Epithelial cell of proximal tubule (primary cell): ENCODE measurements around the gene PDZRN3. TPM values are rescaled to one million over a fixed set of nuclear protein-coding genes. Genes with fewer than 3 reads are reported as not detected.

Source experiments
- DNase-seq: peaks from one replicate; pipeline ENCODE4 v3.0.0-alpha.2; 2011; ENCODE audit warnings: low read depth
- H3K4me3 ChIP-seq: 2 replicates; pipeline ENCODE4 v1.5.1; 2011; ENCODE audit warnings: low read depth, mild to moderate bottlenecking, low read length
- CTCF ChIP-seq: conservative IDR thresholded peaks from 2 replicates; pipeline ENCODE4 v1.5.1; 2012; ENCODE audit warnings: low read depth, mild to moderate bottlenecking, low read length
- total RNA-seq: library from RNA; depleted of rRNA; stranded (reverse); fragments of >200 nt; gene quantifications from 2 replicates; pipeline ENCODE4 v1.2.3, GENCODE V29; 2015

Gene PDZRN3
- total RNA-seq, 1 donor from 2014 or later: 0.17 TPM

- no peak for TF ChIP-seq CTCF
- no peak for DNase-seq
- H3K4me3 ChIP-seq: no peak overlapping the region
Observed at GRCh38 chr3:73604451-73604850, 20.3 kb downstream of the PDZRN3 start.

GRCh38 chr3:73603762-73604171 is 21.0 kb downstream of the PDZRN3 start:
- no peak for DNase-seq
- no peak overlapping the region for H3K4me3 ChIP-seq
- TF ChIP-seq CTCF: no peak

- DNase-seq: no peak
- H3K4me3 ChIP-seq: no peak overlapping the region
- no peak for TF ChIP-seq CTCF
Observed at GRCh38 chr3:73602170-73602569, 22.6 kb downstream of the PDZRN3 start.

GRCh38 chr3:73601481-73601880 is 23.3 kb downstream of the PDZRN3 start:
- TF ChIP-seq CTCF: no peak
- no peak for DNase-seq
- no peak overlapping the region for H3K4me3 ChIP-seq

- DNase-seq: no peak
- no peak for TF ChIP-seq CTCF
Observed at GRCh38 chr3:73601011-73601410, 23.7 kb downstream of the PDZRN3 start.

GRCh38 chr3:73600293-73600938 is 24.3 kb downstream of the PDZRN3 start:
- no peak for DNase-seq
- H3K4me3 ChIP-seq: no peak overlapping the region
- TF ChIP-seq CTCF: no peak

More at GRCh38 chr3:73601011-73601410, 23.7 kb downstream of the PDZRN3 start:
- no peak overlapping the region for H3K4me3 ChIP-seq

- no peak for TF ChIP-seq CTCF
- no peak for DNase-seq
- H3K4me3 ChIP-seq: no peak overlapping the region
Observed at GRCh38 chr3:73599605-73600004, 25.1 kb downstream of the PDZRN3 start.
